Pancreas (tissue), 10 donors: ENCODE results near the gene EPX. TPM values are rescaled to one million over a fixed set of nuclear protein-coding genes. Genes with fewer than 3 reads are reported as not detected.

Experiments
- ATAC-seq, 4 donors: fragments of 200-7000 bp; cut with Tn5 transposase; one replicate each; pipeline versions ENCODE4 v1.8.0 to v1.9.1; 2020; ENCODE audit warnings: mild to moderate bottlenecking in 4 of 4, moderate library complexity in 4 of 4
- DNase-seq, 6 donors: peaks; one replicate each; pipeline ENCODE4 v3.0.0-alpha.2; 2020
- FAIRE-seq: peaks from 2 replicates; lab custom pipeline; 2012; peaks lifted over from hg19 to GRCh38; lab: Jason Lieb, UNC
- H3K27ac ChIP-seq, 4 donors: fragments of 200-600 bp; sonication (generic); 1 replicate in 3 of 4; 2 replicates in 1 of 4; pipeline versions ENCODE4 v1.5.0 to v1.8.0; 2020
- H3K27me3 ChIP-seq, 4 donors: fragments of 200-600 bp; one replicate each; pipeline ENCODE4 v1.8.0; 2021
- H3K36me3 ChIP-seq, 3 donors: fragments of 200-600 bp; sonication (generic) in 1 of 3; one replicate each; pipeline versions ENCODE4 v1.5.0 to v1.8.0; 2020 to 2021
- H3K4me1 ChIP-seq, 3 donors: fragments of 200-600 bp; one replicate each; pipeline ENCODE4 v1.8.0; 2021
- H3K4me3 ChIP-seq, 4 donors: fragments of 200-600 bp; sonication (generic) in 2 of 4; one replicate each; pipeline versions ENCODE4 v1.5.0 to v1.8.0; 2020 to 2021
- H3K9me3 ChIP-seq, 4 donors: fragments of 200-600 bp; one replicate each; pipeline ENCODE4 v1.8.0; 2021
- WGBS, 2 donors: extraction: QIAGEN DNeasy Blood & Tissue Kit; methylation state at CpG; one replicate each; pipeline ENCODE4 v1.1.7; 2013; 5-methylcytosine and 5-hydroxymethylcytosine counted together
- intact Hi-C, 3 donors: fragments of 100-400 bp; cut with DNase I; formaldehyde crosslinking; loops; one replicate each; pipeline versions ENCODE4 v1.11.1 to v1.14.2; 2022
- polyA plus RNA-seq, 2 donors: library from polyadenylated mRNA; stranded (reverse); fragments of 200-250 nt; gene quantifications; one replicate each; pipeline ENCODE4 v1.2.3, GENCODE V29; 2013
- total RNA-seq, 6 donors: library from RNA; stranded (reverse); fragmentation: NEBNext Ultra II Directional in 4 of 6; extraction: Animal tissue kit (Norgen Biotek cat#: 25700) in 4 of 6; gene quantifications; one replicate each; pipeline versions ENCODE4 v1.2.1 to v1.2.4, GENCODE V29; 2021 to 2023
- TF ChIP-seq, protein P1 (sequence below), 4 donors: fragments of 200-600 bp; sonication (generic) in 3 of 4; IDR thresholded peaks; one replicate each; pipeline versions ENCODE4 v1.5.0 to v1.8.0; 2021; ENCODE audit warnings: antibody characterized with exemption in 4 of 4
- donor health status: healthy with polysubstance abuse.
- donor health status: DM: no; HTN: no; CAD: no; lungs with moderate emphysema.
- donor health status: DM: no; HTN: no; CAD: no.
- donor health status: control.
- donor health status: control.
- donor health status: Bipolar disorder and iron deficiency.
- donor health status: DM: yes; HTN: yes; CAD: no.
- donor health status: DM: no; HTN: no; CAD: no.
- donor health status: DM: no; HTN: no; CAD: no.
- donor health status: DM: yes; HTN: yes; CAD: no.

Gene EPX
- total and polyA plus RNA-seq, 8 donors, result not detected

DNA sequence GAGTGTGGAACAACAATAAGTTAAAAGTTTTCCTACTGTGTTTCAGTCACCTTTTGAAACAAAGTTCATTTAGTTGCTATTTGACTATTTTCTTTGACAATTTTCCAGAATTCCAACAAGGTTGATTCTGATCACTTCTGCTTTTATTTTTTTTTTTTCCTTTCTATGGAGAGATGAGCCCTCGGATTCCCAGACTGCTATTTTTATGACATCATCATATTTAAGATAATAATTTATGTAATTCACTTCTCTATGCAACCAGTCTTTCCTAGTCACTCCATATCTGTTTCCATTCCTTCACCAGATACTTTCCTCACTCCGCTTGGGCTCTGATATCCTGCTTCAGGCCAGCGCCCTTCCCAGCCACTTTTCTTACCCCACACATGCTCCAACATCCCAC, 17.7 kb upstream of the EPX start:
- FAIRE-seq (no peak), DNase-seq (no peak), ATAC-seq (no peak)
- intact Hi-C loops, result no loop called here
- TF ChIP-seq, protein P1, sequence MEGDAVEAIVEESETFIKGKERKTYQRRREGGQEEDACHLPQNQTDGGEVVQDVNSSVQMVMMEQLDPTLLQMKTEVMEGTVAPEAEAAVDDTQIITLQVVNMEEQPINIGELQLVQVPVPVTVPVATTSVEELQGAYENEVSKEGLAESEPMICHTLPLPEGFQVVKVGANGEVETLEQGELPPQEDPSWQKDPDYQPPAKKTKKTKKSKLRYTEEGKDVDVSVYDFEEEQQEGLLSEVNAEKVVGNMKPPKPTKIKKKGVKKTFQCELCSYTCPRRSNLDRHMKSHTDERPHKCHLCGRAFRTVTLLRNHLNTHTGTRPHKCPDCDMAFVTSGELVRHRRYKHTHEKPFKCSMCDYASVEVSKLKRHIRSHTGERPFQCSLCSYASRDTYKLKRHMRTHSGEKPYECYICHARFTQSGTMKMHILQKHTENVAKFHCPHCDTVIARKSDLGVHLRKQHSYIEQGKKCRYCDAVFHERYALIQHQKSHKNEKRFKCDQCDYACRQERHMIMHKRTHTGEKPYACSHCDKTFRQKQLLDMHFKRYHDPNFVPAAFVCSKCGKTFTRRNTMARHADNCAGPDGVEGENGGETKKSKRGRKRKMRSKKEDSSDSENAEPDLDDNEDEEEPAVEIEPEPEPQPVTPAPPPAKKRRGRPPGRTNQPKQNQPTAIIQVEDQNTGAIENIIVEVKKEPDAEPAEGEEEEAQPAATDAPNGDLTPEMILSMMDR (IDR thresholded peaks at IDR 0.05), result no peak
- Histone ChIP-seq H3K4me3 (no peak overlapping the region), H3K36me3 (no peaks in the 10 kb centered on the region), H3K27ac (no peak overlapping the region), H3K27me3 (no peaks in the 10 kb centered on the region), H3K4me1 (no peaks in the 10 kb centered on the region), H3K9me3 (no peaks in the 10 kb centered on the region)
- WGBS, 2 donors, result 45 to 49% methylated on average over 3 of the region's 3 CpGs

DNA sequence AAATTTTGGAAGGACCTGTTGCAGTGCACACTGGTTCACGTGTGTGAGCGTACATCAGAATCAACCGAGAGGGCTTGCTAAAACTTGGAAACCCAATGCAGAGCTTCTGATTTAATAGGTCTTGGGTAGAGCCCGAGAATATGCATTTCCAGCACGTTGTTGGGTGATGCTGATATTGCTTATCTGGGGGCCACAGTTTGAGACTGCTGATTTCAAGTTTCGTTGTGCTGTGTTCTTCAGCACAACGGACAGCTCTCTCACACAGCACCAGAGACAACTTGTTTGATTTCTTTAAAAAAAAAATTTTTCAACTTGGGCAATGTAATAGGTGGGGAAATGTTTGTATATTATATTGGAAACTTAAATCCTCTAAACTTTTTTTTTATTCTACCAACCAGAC, 16.3 kb upstream of the EPX start:
- FAIRE-seq (no peak), ATAC-seq (no peak), DNase-seq (no peak)
- TF ChIP-seq, protein P1 (IDR thresholded peaks at IDR 0.05), result no peak
- Histone ChIP-seq H3K4me3 (no peak overlapping the region), H3K4me1 (no peaks in the 10 kb centered on the region), H3K27me3 (no peaks in the 10 kb centered on the region), H3K36me3 (no peaks in the 10 kb centered on the region), H3K9me3 (no peaks in the 10 kb centered on the region), H3K27ac (no peak overlapping the region)
- intact Hi-C loops, result no loop called here
- WGBS, 2 donors, result 38% methylated on average over 7 of the region's 7 CpGs

DNA sequence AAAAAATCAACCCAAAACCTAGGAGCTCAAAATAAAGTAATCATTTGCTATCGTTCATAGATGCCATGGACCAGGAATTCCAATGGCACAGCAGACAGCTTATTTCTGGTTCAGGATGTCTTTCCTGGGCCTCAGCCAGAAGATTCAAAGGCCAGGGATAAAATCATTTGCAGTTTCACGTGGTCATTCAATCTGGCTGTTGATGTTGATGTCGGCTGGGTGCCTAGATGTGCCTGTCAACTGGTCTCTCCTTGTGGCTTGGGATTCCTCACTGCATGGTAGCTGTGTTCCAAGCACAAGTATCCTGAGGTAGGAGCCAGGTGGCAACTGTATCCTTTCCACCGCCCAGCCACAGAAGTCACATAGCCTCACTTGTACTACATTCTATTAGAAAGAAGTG, 10.7 kb upstream of the EPX start:
- Histone ChIP-seq H3K27ac (no peak overlapping the region), H3K4me1 (no peaks in the 10 kb centered on the region), H3K36me3 (no peaks in the 10 kb centered on the region), H3K27me3 (no peaks in the 10 kb centered on the region), H3K4me3 (no peak overlapping the region), H3K9me3 (no peaks in the 10 kb centered on the region)
- ATAC-seq, result no peak
- TF ChIP-seq, protein P1 (IDR thresholded peaks at IDR 0.05), result no peak
- no peak for FAIRE-seq
- DNase-seq, result no peak
- 58 to 67% methylated on average over 4 of the region's 4 CpGs for WGBS, 2 donors
- intact Hi-C loops, result no loop called here

GRCh38 chr17:58183514-58183913, 9.0 kb upstream of the EPX start:
- DNase-seq, result no peak
- intact Hi-C loops, result no loop called here
- Histone ChIP-seq H3K27ac (no peak overlapping the region), H3K4me1 (no peaks in the 10 kb centered on the region), H3K27me3 (no peaks in the 10 kb centered on the region), H3K4me3 (no peak overlapping the region), H3K36me3 (no peaks in the 10 kb centered on the region), H3K9me3 (no peaks in the 10 kb centered on the region)
- TF ChIP-seq, protein P1 (IDR thresholded peaks at IDR 0.05), result no peak
- no peak for FAIRE-seq
- whole genome bisulfite sequencing, 2 donors, result 75 to 83% methylated on average over 4 of the region's 4 CpGs
- ATAC-seq, result no peak

DNA sequence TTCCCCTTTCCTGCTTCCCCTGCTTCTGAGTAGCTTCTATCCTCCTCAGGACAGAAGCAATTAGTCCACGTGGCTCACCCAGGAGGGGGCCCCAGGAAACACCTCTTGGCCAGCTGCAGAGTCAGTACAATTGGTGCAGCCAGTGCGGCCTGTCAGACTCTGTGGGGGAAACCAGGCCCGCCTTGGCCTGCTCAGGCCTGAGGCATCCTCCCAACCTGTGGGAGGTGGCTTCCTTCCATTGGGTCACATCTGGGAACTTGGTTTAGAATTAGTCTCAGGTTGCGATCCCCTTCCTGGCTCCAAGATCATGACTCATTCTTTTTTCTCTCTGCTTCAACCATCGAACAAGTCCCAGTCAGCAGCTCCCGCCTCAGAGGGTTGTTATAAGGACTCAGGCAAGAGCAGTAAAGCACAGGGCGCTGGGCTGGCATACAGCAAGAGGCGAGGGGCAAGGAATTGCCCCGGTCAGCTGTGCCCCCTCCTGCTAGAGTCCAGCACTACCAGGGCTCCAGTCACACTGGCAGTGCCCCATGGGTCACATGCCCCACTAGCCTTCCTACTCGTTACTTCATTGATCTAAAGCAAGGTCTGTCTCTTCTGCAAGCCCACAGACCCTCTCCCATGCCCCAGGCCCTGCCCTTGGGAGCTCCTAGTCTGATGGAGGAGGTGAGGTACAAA, 8.1 kb upstream of the EPX start:
- H3K9me3 ChIP-seq, result no peaks in the 10 kb centered on the region
- no peak overlapping the region for H3K27ac ChIP-seq
- H3K4me3 ChIP-seq, result no peak overlapping the region
- H3K36me3 ChIP-seq, result no peaks in the 10 kb centered on the region
- no peaks in the 10 kb centered on the region for H3K27me3 ChIP-seq
- no peak for FAIRE-seq
- no peak for ATAC-seq
- WGBS, 2 donors, result 70 to 73% methylated on average over 10 of the region's 10 CpGs
- DNase-seq, result no peak
- no peaks in the 10 kb centered on the region for H3K4me1 ChIP-seq
- intact Hi-C loops, result no loop called here
- TF ChIP-seq, protein P1 (IDR thresholded peaks at IDR 0.05), result no peak
